Stimulated activated CD4-positive, alpha-beta T cell treated with anti-CD3 and anti-CD28 coated beads, TNF-alpha, amount 100 ng/mL, for 48 hours (primary cell): Measurements from ENCODE around the gene PBOV1.

Source experiments
- DNase-seq, 3 donors: peaks; one replicate each; pipeline ENCODE4 v3.0.0-alpha.2; 2020; ENCODE audit warnings: low read depth in 3 of 3

The PBOV1 gene

DNA sequence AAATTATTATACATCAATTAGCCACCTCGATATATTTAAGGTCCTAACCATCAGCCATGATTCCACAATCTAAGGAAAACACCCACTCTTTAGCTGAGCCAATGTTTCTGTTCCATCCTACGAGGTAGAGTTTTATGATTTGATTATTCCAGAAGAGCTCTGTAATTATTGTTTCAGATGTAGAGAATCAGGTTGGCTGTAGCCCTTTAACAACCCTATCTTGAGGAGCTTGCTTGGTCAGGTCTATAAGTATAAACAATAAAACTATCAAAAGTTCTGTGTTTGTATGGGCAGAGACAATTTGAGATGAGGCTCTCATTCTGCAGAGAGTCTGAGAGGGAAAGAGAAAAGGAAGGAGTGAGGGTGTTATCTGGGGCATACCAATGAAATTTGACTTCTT, at the start of gene PBOV1:
Gene PBOV1 (minus strand): TSS at position 43 of the 400 bp plus-strand sequence. CDS start 96 bp downstream, outside the sequence.
- no peak for DNase-seq

DNA sequence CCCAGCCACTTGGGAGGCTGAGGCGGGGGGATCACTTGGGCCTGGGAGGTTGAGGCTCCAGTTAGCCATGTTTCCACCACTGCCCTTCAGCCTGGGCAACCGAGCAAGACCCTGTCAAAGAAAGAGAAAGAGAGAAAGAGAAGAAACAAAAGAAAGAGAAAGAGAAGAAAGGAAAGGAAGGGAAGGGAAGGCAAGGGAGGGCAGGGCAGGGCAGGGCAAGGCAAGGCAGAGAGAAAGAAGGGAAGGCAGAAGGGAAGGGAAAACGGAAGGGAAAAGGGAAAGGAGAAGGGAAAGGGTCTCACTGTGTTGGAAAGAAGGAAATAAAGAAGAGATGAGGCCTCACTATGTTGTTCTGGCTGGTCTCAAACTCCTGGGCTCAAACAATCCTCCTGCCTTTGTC, 47.8 kb upstream of the PBOV1 start:
- DNase-seq: no peak

DNA sequence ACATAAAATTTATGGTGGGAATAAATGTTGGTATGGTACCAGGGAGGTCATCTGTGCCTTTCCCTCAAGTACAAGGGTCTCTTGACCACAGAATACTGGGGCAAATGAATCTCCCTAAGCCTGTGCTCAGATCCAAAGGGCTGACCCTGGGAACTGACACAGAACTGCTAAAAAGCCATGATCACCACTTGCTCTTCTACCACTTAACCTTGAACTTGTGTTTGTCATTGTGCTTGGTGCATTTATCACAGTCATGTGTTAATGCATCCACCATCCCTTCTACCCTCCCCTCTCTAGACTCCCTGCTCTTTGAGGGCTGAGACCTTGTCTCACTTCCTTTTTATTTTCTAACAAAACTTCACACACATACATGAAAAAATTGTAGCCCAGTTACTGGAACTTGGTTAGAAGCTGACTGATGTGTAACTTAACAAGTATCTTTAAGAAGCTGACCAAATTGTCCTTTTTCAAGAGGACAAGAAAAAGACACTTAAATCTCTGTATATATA, 46.1 kb upstream of the PBOV1 start:
- DNase-seq: no peak

DNA sequence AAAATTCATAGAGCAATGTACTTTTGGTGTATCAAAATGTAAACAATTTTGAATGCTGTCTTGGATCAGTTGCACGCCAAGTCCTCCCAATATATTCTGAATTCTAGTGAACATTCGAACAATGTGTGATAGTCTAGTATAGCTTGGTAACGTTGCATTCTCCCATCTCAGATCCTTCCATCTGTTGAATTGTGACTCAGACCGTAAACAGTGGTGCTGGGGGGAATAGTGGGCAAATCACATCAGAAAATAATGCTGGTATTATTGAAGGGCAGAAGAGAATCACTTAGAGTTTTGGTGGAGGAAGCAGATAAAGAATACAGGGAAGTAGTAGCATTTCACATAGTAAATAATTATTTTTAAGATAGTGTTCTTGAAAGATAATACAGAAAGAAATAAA, 45.7 kb upstream of the PBOV1 start:
- no peak for DNase-seq

DNA sequence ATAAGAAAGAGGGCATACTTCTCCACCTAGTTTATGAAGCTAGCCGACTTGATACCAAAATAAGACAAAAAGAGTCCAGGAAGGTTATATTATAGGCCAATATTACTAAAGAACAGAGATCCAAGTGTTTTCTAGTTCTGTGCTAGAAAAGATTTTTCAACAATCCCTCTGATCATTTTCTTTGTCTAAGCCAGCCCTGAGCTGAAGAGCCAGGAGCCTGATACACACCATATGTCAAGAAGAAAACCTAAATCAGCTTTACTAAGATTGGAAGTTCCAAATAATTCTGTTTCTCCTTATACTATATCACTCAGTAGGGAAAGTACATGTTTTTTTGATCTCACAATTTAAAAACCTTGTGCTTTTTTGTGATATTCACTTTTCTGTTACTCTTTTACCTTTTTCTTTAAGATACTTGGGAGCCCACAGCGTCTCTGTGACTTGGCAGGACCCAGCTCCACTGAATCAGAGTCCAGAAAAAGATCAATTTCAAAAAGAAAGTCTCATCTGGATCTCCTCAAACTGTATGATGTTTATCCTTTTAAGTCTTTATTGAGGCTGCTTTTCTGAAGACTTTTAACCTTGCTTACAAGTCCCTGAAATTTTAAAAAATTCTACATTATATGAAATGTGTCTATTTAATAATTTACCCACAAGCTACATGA, 43.0 kb upstream of the PBOV1 start:
- no peak for DNase-seq

DNA sequence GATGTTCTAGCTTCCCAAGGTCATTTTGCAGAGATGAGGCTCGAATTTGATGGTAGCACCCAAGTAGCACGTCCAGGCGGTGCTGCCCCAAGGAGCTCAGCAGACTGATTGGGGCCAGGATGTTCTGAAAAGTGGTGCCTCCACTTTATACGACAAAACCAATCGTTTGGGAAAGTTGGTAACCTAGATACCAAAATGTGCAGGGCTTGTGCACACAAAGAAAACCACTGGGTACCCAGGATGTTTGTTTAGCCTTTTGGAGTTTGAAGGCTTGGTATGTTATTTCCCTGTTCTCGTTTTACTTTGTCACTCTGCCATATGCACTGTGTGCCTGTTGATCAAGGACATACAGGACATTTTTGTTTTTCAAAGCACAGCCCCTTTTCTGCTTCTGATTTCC, 40.7 kb upstream of the PBOV1 start:
- DNase-seq: no peak

DNA sequence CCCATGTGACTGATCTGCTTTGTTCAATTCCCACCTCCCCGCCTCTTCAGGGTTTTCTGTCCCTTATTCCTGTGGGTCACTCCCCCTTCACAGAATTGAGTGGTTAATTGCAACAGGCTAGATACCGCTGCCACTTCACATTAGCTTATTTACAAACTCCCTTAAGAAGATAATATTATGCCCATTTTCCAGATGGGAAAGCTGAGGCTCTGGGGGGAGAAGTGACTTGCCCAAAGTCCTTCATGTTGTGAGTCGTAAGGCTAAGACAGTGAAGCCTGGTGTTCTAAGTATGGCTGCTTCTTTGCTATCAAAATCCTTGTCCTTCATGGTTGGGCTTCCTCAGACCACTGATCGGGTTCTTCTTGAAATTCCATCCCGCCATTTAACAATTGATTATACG, 39.9 kb upstream of the PBOV1 start:
- no peak for DNase-seq

DNA sequence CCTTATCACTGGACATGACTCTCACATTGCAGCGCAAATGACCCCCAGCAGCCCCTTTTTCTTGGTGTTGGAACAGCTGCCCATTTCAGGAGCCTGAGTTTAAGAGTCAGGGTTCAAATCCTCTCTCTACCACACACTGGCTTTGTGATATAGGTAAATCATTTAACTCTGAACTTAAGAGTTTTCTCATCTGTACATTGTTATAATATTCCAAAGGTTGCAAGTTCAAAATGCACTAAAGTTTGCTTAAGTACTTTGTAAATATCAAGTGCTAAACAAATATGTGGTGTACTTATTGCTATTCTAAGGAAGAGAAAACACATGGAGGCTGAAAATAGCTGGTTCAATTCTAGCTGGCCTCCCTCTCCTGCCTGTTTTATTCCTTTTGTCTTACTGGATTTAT, 39.3 kb upstream of the PBOV1 start:
- DNase-seq: no peak

DNA sequence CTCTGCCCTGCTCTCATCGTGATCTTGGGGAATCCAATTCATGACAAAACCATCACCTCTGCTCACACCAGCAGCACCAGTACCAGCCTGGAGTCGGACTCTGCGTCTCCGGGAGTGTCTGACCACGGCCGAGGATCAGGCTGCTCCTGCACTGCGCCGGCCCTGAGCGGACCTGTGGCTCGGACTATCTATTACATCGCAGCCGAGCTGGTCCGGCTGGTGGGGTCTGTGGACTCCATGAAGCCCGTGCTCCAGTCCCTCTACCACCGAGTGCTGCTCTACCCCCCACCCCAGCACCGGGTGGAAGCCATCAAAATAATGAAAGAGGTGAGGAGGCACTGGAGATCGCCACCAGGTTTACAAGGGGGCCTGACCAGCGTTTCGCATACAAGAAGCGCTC, 37.2 kb upstream of the PBOV1 start:
- DNase-seq: no peak

DNA sequence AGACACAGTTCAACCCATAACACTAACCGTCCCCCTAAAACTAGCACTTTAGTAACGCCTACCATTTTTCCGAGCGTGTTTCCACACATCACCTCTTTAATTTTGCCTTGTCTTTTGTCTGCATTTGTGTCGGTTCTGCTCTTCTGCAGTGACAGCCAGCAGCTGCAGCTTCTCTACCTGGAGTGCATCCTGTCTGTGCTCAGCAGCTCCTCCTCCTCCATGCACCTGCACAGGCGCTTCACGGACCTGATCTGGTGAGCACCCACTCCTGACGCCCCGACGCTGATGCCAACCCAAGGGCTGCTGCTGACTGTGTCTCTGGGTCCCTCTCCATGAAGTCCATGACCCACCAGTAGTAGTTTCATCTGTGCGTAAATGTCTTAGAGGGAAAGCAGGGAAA, 35.4 kb upstream of the PBOV1 start:
- no peak for DNase-seq

DNA sequence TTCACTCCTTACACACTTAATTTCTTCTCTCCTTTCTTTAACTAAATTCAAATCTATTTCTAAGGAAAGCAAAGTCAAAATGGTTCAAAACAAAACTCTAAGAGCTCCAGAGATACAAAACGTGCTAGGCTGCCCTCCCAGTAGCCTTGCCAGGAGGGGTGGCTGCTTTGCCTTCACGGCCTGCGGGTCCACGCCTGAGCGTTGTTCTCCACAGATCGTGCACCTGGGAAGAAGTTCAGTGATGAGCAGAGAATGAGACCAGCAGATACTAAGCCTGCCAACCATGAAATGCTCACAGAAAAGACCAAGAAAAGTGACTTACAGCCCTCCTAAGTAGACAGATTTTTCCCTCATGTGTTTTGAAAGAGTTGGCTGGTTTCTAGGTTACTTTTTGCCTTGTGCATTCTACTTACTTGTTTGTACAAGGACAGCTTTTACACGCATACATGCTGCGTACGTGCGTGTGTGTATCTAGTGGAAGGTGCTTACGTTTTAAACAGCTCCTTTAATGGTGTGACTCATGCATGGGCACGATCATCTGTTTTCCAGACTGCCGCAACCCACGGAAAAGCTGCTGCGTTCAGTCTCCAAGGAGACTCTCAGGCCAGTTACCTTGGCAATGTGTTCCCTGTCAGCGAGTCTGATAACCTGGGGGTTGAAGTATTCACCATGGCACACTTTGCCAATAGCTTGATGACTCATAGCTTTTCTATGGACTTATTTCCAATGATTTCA, 32.4 kb upstream of the PBOV1 start:
- no peak for DNase-seq

DNA sequence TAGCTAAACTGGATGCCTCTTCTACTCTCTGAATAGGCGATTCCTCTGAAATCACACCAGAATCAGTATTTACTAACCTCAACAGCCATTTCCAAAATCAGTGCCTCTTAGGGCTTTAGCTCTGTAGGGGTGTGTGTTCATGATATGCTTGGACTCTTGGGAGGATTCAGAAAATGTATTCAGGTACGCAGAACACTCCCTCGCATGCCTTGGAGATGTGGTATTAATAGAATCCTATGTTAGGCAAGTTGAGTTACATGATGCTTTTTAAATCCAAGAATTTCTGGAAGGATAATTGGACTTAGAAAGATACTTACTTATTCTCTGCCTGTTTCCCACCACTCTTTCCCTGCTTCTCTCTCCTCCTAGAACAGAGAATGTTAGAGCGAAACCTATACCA, 31.8 kb upstream of the PBOV1 start:
- DNase-seq: no peak

DNA sequence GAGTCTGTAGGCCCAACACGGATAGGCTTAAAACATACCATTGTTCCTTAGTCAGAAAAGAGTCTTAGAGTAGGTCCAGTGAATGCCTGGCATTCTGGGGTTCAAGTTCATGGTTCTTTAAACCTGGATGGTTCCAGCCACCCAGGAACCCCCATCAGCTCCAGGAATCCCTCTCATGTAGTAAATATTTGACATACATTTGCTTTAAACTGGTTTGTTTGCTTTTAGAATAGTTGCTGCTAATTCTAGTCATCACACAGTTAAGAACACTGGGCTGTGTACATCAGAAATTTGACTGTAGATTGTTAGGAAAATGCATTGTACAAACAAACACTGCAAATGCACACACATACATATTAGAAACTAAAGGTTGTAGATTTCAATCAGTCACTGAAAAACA, 30.6 kb upstream of the PBOV1 start:
- no peak for DNase-seq

DNA sequence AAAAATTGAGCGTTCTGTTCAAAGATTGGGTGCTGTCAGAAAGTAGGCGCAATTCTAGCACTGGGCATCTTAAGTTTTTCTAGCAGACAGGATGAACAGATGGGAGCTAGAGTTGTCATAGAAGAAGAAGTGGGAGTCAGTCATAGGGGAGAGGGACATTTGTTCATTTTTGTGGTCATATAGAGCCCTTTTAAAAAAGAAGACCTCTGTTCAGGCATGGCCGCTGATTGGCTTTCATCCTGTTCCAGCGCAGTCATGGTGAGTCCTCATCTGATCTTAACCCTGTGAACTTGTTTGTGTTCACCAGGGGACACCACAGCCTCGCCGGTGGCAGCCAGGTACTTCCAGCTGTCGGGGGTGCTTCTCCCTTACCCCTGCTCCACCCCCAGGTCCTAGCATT, 29.7 kb upstream of the PBOV1 start:
- DNase-seq: no peak

DNA sequence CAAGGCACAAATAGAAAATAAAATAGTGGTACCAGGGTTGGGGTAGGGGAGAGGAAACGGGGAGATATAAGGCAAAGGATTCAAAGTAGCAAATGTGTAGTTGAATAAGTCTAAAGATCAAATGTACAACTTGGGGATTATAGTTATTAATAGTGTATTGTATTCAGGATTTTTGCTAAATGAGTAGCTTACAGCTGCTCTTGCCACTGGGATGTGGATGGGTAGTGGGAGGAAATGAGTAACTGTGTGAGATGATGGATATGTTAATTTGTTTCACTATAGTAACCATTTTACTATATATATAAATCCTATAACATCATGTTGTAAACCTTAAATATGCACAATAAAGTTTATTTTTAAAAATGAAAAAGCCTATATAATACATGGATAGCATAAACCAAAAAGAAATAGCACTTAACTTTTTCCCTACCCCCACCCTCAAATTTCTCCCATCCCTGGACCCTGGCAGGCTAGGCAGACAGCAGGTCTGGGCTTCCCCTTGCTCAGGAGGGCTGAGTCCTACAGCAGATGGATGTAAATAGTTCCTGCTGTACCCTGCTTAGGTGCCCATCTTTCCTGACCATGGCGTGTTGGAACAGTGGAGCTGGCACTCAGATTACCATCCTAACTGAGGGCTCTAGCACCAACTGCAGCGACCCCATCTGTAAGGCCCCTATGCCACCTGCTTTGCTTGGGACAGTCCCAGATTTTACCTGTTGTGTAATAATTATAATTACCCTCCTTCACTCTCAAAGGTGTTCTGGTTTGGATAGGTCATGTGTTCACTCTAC, 28.6 kb upstream of the PBOV1 start:
- DNase-seq: no peak

DNA sequence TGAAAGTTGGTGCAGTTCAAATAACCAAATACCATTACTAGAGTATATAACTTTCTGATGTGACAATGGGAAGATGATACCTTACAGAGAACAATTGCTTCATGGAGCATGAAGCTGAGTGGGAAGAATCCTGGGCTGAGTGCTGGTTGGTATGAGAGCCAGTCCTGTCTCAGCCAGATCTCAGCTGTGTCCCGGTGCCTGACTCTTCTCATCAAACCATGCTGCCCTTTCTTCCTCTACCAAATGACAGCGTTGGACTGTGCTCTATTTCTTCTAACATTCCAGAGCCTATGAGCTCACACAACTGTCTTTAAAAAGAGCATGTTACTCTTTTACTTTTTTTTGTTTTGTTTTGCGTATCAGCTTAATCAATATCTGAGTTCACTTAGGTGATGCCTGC, 27.5 kb upstream of the PBOV1 start:
- no peak for DNase-seq

DNA sequence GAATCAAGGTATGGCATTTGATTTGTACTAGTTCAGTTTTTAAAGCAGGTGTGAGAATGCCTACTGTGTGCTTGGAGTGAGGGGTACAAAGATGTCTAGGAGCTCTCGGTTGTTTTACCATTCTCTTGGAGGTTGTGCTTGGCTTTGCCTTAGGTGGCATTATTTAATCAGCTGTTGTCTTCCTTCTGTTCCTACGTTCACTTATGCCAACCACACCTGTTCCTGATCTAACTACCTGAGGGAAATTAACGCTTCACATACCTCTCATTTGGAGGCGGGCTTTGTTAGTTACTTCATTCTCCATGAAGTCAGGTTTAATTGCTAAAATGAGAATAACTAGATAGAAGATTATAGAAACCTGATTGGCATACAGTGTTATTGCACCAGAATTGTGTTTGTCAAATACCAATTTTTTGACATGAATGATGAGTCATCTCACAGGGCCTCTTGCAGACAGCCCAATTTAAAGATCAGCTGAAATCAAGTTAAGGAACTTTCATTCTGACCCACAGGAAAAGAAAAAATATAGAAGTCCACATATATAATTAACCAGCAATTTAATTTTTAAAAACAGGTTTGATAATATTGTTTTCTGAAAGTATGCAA, 24.8 kb upstream of the PBOV1 start:
- DNase-seq: no peak

DNA sequence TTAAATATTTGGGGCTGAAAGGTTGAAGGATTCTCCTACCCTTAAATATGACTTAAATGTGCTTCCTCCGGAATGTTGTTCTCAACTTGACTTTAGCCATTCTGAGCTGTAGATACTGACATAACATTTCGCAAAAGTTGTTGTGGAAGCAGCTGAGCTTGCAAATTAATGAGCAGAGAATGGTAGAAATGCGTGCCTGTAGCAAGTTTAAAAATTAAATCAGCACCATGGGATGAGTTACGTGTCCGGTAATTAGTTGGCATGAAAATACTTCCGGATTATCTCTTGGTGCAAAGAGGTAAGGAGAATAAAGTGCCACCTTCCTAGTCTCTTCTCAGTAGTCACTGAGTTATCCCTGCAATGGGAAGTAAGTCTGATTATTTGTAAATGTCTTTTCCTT, 23.6 kb upstream of the PBOV1 start:
- DNase-seq: no peak

DNA sequence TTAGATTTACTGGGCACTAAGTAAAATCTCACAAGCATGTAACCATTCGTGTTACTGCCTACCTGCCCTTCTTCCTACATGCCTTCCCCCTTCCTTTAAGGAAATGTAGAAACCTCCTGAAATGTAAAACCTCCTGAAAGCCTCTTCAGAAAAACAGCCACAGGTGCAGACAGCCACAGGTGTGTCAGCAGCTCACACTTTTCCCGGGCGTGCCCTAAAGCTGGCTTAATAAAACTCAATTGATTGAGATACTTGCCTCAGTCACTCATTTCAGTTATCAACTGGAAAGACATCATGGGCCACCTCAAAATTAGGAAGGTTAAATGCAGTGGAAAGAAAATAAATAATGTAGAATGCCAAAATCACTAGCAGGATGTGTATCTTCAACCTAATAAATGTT, 23.1 kb upstream of the PBOV1 start:
- no peak for DNase-seq

DNA sequence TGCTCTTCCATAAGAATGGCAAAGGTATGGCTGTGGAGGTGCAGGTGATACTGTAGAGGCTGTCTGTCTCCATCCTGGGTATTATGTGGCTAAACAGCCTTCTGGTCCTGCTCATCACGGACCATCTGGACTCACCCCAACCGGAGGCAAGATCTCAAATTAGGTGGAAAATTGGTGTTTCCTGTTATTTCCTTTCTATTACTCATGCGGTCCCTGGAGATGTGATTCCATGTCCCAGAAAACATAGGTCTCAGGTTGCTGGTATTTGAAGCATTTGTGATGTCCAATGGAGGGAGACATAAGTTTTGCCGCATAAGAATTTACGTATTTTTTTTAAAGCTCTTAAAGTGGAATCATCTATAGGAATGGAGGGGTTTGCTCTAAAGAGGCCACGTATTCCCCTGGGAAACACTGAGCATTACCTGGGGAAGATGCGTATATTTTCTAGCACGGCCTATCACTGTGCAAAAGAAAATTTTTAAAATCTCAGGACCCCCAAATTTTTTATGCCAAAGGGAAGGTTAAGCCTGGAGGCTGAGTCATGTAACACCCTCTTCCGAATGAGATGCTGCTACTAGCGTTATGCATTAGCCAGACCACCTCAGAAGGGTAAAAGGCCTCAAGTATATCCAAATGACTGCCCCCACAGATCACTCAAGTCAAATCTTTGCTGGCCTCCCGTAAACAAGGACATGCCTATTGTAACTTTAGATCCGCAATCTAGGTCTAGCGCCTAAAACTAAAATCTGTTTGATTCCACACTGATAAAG, 22.4 kb upstream of the PBOV1 start:
- DNase-seq: no peak

DNA sequence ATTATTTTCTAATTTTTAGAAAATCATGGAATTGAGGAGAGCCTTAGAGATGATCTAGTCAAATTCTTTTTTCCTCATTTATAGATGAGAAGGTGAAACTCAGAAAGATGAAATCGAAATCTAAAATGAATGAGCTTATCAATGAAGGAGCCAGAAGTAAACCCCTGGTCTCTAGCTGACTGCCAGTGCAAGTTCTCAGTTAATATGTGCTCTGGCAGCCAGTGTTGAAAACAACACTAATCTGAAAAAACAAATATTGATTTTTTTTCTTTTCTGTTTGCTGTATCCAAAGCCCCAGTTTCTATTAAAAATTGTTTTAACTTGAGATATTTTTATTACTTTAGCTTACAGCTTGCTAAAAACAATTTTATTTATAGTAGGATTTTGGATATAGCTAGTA, 21.5 kb upstream of the PBOV1 start:
- DNase-seq: no peak

DNA sequence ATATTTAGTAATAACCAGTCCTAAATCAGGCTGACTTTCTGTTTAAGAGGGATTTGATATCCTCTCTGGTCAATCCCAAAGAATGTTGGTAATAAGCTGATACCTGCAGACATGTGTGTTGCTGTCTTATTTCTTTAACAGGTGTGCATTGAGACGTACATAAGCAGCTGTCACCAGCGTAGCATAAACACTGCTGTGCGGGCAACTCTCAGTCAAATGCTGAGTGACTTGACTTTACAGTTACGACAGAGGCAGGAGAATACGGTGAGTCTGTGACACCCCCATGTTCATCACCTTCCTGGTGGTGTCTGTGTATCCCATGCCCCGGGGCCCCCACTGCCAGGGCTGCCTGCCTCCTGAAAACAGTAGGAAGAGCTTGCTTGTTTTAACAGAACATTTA, 20.1 kb upstream of the PBOV1 start:
- no peak for DNase-seq
